Renal cortical epithelial cell (primary cell): Measurements from ENCODE around the gene DRG1. TPM values are rescaled to one million over a fixed set of nuclear protein-coding genes. Genes with fewer than 3 reads are reported as not detected.
A peak's percentile ranks its signal among the peaks of the same experiment; 100 is the strongest.
"Not testable (repeated sequence)": the region's sequence is repeated elsewhere in the genome, so short reads cannot be mapped to it uniquely, and the experiment has no call there.

Experiments used
- DNase-seq: peaks from one replicate; pipeline ENCODE4 v3.0.0-alpha.2; 2011; ENCODE audit warnings: low read depth
- total RNA-seq: library from RNA; depleted of rRNA; stranded (reverse); fragments of >200 nt; gene quantifications from 2 replicates; pipeline ENCODE4 v1.2.3, GENCODE V29; 2014

Gene DRG1, protein sequence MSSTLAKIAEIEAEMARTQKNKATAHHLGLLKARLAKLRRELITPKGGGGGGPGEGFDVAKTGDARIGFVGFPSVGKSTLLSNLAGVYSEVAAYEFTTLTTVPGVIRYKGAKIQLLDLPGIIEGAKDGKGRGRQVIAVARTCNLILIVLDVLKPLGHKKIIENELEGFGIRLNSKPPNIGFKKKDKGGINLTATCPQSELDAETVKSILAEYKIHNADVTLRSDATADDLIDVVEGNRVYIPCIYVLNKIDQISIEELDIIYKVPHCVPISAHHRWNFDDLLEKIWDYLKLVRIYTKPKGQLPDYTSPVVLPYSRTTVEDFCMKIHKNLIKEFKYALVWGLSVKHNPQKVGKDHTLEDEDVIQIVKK
- 60.2 and 66.2 TPM in 2 replicates for total RNA-seq

DNA sequence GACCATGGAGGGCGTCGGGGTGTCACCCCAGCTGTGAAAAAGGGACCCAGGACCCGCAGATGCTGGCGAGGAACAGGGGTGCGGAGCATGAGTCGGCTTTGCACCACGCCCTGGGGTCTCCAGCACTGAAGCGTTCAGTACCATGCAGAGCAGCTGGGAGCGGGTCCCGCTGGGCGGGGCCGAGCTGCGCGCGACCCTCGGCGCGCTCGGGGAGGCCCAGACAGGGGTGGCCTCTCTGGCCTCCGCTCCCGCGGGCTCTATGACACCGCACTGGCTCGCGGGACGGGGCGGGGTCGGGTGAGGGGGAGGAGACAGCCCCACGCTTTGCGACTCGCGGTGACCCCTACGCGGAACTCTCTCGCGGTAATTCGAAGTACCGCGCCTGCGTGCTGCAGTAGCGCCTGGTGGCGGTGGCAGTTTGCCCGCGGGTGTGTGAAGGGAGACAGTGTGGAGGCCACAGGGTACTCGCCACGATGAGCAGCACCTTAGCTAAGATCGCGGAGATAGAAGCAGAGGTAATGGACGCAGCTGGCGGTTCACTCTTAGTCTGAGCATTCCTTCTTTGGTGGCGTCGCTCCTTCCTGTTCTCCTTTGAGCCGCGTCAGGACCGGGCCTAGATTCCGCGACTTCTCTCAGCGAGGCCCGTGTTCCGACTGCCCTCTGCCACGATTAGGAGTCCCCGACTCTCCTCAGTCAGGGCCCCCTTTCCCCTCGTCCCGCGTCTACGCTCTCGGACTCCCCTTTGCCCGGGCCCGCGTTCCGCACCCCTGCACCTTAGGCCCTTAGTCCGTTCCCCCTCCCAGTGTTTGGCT, at the start of gene DRG1:
DRG1 (plus strand) TSS at position 394 of the 812 bp plus-strand sequence; CDS start at position 474, 80 bp downstream.
- DNase-seq, result peak; percentile 83

DNA sequence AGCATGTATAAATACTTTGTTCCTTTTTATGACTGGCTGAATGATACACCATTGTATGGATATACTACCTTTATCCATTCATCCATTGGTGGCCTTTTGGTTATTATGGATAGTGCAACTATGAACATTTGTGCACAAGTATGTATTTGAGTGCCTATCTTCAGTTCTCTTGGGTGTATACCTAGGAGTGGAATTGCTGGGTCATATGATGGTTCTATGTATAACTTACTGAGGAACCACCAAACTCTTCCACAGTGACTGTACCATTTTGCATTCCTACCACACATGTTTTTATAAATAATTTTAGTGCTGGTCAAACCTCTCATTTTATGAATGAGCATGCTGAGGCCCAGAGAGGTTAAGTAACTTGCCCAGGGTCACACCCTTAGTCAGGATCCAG, 49.4 kb upstream of the DRG1 start:
- DNase-seq, result no peak

DNA sequence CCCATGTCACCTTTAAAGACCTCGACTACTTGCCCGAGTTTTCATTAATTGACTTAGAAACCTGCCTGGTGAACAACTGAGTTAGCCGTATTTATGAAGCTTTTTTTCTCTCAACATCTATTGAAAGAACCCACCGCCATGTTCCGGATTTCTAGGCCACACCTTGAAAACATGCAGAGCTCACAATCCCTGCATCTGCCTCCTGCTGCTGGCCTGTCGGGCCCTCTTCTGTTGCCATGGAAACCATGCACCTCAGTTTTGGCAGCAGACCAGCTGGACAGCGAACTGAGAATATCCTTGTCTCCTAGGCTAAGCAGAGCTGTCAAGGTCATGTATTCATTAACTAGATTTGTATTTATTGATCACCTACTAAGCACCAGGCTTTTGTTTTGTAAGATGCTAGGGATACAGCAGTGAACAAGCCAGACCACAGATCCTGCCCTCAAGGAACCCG, 49.0 kb upstream of the DRG1 start:
- peak; percentile 57 for DNase-seq

DNA sequence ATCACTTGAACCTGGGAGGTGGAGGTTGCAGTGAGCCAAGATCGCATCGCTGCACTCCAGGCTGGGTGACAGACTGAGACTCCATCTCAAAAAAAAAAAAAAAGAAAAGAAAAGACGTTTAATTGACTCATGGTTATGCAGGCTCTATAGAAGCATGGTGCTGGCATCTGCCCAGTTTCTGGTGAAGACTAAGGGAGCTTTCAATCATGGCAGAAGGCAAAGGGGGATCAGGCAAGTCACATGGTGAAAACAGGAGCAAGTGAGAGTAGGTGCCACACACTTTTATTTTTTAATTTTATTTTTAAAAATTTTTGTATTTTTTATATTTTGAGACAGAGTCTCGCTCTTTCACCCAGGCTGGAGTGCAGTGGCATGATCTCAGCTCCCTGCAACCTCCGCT, 44.9 kb upstream of the DRG1 start:
- DNase-seq, result no peak

DNA sequence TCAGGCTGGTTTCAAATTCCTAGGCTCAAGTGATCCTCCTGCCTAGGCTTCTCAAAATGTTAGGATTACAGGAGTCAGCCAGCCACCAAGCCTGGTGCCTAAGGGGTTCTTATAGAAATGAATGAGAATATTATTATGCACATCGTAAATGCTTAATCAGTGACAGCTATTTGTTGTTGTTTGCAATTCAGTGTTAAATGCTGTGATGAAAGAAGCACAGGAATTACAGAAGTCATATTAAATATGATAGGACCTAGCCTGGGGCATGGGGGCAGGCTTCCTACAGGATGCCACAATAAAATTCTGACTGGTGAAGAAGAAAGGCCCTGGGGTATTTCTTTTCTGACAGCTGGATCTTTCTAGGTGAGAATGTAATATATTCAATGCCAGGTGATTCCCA, 39.4 kb upstream of the DRG1 start:
- no peak for DNase-seq

DNA sequence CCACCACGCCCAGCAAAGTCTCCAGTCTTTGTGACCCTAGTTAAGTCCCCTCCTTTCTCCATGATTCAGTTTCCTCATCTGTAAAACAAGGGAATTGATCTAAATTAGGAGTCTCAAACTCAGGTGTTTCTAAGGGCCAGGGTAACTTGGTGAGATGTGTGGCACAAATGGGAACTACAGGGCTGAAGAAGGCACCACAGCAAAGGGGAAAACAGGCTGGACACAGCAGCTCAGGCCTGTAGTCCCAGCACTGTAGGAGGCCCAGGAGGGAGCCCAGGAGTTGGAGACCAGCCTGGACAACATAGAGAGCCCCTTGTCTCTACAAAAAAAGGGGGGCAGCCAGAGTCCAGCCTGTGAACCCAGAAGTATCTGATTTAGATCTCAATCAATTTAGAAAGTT, 37.7 kb upstream of the DRG1 start:
- no peak for DNase-seq

DNA sequence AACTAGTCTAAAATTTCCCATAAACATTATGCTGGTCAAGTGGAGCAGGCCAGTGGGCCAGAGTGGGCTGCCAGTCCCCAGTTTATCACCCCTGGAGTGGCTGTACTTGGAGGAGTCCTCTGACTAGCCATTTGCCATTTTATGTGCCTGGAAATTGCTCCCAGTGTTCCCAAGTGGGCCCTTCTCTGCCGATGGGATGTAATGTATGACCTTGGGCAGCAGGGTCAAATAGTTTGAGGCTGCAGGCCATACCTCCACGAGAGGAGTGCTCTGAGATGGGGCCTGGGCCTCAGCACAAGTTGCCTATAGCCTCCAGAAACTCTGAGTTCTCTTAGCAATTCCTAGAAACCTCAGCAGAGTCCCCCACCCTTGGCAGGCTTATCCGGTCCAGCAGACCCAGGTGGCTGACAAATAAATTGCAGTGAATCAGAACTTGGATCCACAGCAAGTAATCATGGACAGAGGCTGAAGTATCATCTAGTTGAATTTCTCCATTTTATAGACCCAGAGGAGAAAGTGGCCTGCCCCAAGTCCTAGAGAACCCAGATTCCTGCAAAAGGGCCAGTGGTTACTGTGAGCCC, 35.4 kb upstream of the DRG1 start:
- no peak for DNase-seq

DNA sequence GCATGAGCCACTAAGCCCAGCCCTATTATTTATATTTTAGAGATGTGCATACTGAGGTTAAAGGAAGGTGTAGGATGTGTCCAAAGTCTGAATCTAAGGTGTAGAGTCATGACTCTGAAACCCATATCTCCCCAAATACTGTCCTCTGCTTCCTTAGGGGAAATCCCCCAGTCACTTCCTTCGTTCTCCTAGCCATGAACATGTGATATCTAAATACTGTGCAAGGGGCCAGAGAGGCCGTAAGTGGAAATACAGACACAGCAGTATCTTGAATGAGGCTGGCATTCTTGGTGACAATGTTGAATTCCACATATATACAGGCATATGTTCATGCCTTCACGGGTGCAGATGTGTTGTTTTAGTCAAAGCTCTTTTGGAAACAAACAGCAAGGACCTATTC, 32.0 kb upstream of the DRG1 start:
- no peak for DNase-seq

DNA sequence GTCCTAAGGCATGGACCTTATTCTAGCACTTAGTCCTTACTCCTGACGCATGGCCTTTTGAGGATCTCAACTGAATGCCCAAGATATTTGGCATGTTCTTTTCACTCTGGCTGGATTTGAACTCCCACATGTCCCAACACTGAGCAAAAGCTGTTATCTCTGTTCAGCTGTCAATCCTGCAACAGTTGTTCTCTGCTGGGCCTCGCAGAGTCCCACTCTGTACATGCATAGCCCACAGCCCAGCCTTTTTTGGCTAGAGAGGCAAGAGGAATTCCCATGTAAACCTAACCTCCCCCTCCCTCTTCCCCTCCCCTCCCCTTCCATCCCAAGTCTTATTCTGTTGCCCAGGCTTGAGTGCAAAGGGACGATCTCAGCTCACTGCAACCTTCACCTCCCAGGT, 21.8 kb upstream of the DRG1 start:
- DNase-seq, result no peak

DNA sequence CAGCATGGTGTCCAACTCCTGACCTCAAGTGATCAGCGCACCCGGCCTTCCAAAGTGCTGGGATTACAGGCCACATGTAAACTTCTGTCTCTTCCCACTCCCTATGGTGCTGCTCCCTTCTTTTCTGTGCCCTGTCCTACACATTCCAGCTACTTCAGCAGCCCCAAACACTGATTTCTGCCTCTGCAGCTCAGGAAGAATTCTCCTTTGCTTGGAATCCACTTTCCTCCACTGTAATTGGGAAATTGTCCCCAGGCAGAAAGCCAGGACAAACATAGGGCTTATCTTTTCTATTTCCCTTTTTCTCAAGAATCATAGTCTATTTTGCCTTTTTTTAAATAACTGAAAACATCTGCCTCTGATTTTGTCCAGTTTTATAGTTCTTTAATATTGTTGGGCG, 21.3 kb upstream of the DRG1 start:
- no peak for DNase-seq

DNA sequence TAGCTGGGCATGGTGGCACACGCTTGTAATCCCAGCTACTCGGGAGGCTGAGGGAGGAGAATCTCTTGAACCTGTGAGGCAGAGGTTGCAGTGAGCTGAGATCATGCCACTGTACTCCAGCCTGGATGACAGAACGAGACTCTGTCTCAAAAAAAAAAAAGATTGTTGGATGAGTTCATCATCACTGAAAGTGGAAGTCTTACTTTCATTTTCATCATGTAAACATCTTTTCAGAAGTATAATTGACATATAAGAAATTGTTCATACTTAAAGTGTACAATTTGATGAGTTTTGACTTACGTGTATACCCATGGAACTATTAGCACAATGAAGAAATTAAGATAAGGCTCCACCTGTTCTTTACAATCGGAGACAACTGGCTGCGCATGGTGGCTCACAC, 20.8 kb upstream of the DRG1 start:
- DNase-seq, result not testable (repeated sequence)

DNA sequence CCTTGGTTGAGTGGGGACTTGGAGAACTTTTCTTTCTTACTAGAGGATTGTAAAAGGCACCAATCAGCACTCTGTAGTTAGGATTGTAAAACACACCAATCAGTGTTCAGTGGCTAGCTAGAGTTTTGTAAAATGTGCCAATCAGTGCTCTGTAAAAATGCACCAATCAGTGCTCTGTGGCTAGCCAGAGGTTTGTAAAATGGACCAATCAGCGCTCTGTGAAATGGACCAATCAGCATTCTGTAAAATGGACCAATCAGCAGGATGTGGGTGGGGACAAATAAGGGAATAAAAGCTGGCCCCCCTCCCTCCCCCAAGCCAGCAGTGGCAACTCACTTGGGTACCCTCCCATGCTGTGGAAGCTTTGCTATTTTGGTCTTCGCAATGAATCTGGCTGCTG, 5.5 kb upstream of the DRG1 start:
- no peak for DNase-seq

DNA sequence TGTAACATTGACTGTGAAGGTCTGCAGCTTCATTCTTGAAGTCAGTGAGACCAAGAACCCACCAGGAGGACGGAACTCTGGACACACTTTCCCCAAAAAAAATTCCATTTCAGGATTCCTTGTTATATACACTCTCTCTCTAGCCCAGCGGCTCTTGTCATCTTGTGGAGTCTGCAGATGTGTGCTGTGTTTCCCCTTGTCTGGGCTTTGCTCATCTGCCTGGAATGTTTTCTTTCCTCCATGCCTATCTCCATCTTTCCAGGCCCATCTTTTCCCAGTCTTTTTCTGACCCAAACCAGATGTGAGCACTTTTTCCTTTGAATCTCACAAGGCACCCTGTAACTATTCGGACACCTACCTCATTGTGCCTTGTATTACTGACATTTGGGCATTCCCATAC, 5.1 kb upstream of the DRG1 start:
- DNase-seq, result no peak

DNA sequence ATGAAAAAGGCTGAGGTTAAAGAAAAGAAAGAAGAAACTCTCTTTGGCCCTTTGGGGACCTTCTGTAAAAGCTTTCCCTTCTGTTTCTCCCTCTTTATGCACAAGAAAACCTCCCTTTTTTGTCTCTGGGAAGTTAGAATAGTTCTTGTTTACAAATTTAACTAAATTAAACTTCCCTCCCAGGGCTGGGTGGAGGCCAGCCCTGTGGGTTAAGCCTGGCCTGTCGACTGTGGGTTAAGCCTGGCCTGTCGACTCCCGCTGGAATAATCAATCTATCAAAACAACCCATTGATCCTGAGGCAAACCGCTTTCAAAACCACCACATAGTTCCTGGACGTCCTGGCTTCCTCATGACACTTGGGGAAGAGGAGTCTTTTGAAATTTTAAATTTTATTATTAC, 1.2 kb upstream of the DRG1 start:
- no peak for DNase-seq

DNA sequence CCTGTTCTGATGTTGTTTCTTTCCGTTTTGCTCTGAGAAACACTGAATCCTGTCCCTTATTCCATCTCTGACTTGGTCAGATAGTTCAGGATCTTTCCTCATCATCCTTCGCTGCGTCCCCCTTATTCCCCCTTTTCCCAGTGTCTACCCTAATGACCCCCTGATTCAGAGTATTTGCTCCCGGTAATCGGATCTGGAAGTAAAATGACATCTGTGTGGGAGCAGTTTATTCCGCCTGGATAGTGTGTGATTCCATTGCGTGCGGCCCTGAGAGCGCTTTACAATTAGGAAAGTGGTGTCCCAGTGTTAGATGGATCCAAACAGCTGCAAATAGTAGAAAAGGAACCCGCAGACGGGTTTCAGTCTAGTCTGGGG, 606 bp downstream of the DRG1 start:
- DNase-seq, result peak; percentile 17

DNA sequence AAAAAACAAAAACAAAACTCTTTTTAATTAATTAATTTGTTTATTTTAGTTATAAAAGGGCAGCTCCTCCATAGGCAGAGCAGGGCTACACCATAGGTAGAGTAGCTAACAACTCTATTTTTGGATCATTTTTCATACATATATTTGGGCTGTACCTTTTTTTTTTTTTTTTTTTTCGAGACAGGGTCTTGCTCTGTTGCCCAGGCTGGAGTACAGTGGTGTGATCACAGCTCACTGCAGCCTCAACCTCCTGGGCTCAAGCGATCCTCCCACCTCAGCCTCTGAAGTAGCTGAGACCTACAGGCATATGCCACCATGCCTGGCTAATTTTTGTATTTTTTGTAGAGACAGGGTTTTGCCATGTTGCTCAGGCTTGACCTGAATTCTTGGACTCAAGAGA, 2.9 kb downstream of the DRG1 start:
- DNase-seq, result not testable (repeated sequence)

DNA sequence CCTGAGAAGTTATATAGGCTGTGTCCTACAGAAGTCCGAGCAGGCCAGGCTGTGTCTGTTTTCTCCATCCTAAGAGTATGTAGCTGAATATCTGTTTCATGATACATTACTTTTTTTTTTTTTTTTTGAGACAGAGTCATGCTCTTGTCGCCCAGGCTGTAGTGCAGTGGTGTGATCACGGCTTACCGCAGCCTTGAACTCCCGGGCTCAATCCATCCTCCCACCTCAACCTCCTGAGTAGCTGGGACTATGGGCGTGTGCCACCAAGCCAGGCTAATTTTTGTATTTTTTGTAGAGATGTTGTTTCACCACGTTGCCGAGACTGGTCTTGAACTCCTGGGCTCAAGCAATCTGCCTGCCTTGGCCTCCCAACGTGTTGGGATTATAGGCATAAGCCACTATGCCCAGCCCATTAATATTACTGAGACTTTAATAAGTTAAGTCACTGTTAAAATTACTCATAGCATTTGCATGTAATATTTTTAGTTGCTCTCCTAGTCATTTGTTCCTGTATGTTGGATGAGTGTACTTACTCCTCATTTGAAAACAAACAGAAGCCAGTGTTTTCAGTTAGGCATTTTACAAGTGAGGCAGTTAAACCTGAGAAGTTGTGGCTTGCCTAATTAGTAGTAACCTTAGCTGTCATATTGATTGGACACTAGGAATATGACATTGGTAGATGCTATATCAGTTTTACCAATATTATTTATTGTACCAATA, 26.1 kb downstream of the DRG1 start:
- no peak for DNase-seq

DNA sequence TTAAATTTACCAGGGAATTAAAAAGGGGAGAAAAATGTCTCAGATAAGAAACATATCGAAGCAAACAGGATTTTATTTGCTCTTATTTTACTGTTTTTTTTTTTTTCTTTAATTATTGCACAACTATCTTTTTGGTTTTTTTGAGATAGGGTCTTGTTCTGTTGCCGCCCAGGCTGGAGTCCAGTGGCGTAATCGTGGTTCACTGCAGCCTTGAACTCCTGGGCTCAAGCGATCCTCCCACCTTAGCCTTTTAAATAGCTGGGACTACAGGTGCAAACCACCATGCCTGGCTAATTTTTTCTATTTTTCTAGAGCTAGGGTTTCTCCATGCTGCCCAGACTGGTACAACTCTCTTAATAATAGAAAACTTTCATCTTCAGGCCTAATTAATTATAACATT, 32.5 kb downstream of the DRG1 start:
- DNase-seq, result no peak

DNA sequence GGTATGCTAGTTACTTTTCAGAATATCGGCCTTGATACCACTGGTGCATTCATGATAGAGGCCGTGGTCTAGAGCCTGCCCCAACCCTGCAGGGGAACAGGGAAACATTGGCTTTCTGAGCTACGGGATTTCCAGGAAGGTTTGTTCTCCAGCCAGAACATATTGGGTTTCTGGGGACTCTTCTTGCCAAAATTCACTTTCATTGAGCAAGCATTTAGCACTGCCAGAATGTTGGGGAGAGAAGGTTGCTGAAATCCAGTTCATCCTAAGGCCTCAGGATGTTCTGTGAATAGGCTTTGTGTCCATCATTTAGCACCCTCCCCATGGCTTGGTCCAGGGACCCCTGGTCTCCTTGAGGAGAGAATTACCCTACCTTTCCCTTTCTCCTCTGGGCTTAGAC, 36.7 kb downstream of the DRG1 start:
- DNase-seq, result no peak

DNA sequence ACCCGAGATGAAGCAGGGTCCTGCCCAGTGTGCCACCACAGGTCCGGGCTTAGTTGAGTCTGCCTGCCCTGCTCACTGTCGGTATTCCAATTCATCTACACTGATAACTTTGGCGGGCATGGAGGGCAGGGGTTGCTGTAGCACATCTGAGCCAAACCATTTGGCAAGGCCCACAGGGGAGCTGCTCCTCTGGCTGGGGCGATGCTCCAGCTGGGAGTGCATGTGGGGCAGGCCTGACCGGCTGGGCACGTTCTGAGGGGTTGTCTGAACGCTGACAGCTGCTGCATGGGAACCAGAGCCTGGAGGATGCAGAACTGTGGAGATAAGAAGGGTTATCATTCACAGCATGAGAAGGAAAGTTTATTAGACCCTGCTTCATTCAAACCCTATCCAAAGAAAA, 40.4 kb downstream of the DRG1 start:
- DNase-seq, result no peak

DNA sequence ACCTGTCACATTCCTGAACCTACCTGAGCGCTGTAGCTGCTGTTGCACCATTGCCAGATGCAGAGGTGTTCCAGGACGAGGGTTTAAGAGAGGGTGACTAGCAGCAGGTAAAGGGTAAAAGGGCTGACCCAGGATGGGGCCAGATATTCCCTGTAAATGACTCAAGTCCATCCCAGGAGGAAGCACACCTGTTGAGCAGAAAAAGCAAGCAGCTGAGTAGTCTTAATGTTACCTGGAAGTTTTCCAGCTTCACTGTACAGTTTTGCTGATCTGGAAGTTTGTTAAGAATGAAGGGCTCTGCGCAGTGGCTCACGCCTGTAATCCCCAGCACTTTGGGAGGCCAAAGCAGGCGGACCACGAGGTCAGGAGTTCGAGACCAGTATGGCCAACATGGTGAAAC, 41.3 kb downstream of the DRG1 start:
- DNase-seq, result no peak

DNA sequence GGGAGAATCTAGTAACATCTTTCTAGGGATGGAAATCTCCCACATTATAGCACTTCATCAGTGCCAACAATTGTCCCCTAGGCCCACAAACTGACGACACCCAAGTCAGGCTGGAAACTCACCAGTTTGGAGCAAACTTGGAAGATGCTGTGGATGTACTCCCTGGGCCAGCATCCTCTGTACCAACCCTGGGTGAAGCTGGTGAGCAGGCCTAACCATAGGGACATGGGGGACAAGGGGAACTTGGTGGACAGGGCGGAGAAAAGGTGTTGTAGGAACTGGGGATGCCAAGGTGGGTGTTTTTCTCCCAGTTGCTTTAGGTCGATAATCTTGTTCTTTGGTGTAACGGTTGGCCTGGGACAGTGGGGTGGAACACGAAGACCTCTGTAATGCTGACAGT, 42.2 kb downstream of the DRG1 start:
- DNase-seq, result no peak
